Nephron progenitor cell (in vitro differentiated cells): ENCODE data around the gene DNPEP.
A peak's percentile ranks its signal among the peaks of the same experiment; 100 is the strongest.

ENCODE experiments used
- DNase-seq: peaks from one replicate; pipeline ENCODE4 v3.0.0; 2021
- H3K27ac Mint-ChIP-seq: 2 replicates; pipeline ENCODE4 v1.8.0; 2021; ENCODE audit warnings: mild to moderate bottlenecking, moderate library complexity, mixed read lengths
- H3K27me3 Mint-ChIP-seq: 2 replicates; pipeline ENCODE4 v1.8.0; 2021; ENCODE audit warnings: mild to moderate bottlenecking, low read depth, mixed read lengths; ENCODE audit not compliant: poor library complexity
- H3K36me3 Mint-ChIP-seq: 2 replicates; pipeline ENCODE4 v1.8.0; 2021; ENCODE audit warnings: low read depth, mixed read lengths
- H3K4me1 Mint-ChIP-seq: 2 replicates; pipeline ENCODE4 v1.8.0; 2021; ENCODE audit warnings: mixed read lengths
- H3K4me3 Mint-ChIP-seq: 2 replicates; pipeline ENCODE4 v1.8.0; 2021; ENCODE audit warnings: mild to moderate bottlenecking, moderate library complexity, mixed read lengths
- H3K9me3 Mint-ChIP-seq: 2 replicates; pipeline ENCODE4 v1.8.0; 2021; ENCODE audit warnings: mild to moderate bottlenecking, moderate library complexity, mixed read lengths
- TF ChIP-seq, protein P1 (sequence below): fragments of 200-600 bp; sonication (generic); IDR thresholded peaks from 2 replicates; pipeline ENCODE4 v1.5.0; 2021; ENCODE audit warnings: antibody characterized with exemption

The DNPEP gene

DNA sequence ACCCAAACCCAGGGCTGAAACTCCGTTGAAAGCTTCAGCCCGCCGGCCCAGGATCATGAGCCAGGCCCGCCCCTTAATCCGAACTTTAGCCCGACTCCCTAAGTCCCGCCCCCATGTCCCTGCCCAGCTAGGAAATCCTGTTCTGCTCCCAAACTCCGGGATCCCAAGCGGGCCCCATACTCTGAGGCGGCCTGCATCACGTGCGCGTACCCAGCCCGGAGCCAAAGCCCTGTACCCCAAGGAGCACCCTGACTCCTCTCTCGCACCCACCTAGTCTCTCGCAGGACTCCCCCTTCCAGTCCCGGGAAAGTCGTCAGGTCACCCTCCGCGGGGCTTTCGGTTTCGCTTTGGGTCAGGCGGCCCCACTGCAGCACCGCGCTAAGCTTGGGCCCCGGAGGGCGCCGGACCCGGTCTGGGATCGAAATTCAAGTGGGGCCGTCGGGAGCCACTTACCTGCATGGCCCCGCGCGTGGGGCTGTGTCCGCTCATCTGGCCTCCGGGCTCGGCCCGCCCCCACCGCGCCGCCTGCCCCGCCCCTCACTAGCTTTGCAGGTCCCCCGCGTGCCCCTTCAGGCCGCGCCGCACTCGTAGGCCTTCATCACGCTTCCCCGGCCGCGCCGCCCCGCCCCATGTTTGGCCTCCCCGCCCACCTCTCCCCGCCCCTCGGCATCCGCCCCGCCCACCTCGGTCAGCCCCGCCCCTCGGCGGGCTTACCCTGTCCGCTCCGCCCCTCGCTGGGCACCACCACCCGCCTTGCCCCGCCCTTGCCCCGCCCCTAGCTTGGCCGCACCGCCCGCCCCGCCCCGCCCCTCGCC is at the start of gene DNPEP:
Gene DNPEP, minus strand, starts transcription at position 607 of the 815 bp plus-strand sequence. Its CDS starts 118 bp downstream, at position 489.
- DNase-seq = peak; percentile 97
- Mint-ChIP-seq H3K27ac (peak within 1 kb of the TSS; percentile 92), H3K27me3 (peaks cover 20% of the 10 kb centered on the region), H3K4me1 (peaks cover 21% of the 10 kb centered on the region), H3K36me3 (peaks cover 25% of the 10 kb centered on the region), H3K9me3 (peaks cover 13% of the 10 kb centered on the region), H3K4me3 (peak within 1 kb of the TSS; percentile 93)
- TF ChIP-seq, protein P1, sequence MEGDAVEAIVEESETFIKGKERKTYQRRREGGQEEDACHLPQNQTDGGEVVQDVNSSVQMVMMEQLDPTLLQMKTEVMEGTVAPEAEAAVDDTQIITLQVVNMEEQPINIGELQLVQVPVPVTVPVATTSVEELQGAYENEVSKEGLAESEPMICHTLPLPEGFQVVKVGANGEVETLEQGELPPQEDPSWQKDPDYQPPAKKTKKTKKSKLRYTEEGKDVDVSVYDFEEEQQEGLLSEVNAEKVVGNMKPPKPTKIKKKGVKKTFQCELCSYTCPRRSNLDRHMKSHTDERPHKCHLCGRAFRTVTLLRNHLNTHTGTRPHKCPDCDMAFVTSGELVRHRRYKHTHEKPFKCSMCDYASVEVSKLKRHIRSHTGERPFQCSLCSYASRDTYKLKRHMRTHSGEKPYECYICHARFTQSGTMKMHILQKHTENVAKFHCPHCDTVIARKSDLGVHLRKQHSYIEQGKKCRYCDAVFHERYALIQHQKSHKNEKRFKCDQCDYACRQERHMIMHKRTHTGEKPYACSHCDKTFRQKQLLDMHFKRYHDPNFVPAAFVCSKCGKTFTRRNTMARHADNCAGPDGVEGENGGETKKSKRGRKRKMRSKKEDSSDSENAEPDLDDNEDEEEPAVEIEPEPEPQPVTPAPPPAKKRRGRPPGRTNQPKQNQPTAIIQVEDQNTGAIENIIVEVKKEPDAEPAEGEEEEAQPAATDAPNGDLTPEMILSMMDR = no peak

DNA sequence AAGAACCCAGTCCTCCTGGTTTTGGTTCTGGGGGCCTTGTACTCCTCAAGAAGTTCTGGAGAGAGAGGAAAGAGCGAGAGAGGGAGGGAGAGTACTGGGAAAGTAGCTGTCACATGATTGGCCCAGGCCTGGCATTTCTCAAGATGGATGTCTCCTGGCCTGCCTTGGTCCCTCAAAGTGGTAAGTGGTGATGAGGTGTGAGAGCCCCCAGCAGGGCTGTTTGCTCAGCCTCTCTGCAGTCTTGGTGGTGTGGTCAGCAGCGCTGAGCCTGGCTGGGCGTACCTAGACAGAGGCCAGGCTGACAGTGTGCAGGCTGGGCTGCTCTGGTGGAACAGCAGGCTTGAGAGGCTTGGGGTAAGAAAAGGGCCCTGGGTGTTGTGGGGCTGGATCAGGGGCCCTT is 49.4 kb upstream of the DNPEP start:
- TF ChIP-seq, protein P1 = no peak
- no peak overlapping the region for H3K4me3 Mint-ChIP-seq
- H3K4me1 Mint-ChIP-seq = peaks cover 22% of the 10 kb centered on the region
- H3K36me3 Mint-ChIP-seq = no peaks in the 10 kb centered on the region
- no peak overlapping the region for H3K27ac Mint-ChIP-seq
- H3K27me3 Mint-ChIP-seq = peaks cover 29% of the 10 kb centered on the region
- no peak for DNase-seq
- no peaks in the 10 kb centered on the region for H3K9me3 Mint-ChIP-seq

DNA sequence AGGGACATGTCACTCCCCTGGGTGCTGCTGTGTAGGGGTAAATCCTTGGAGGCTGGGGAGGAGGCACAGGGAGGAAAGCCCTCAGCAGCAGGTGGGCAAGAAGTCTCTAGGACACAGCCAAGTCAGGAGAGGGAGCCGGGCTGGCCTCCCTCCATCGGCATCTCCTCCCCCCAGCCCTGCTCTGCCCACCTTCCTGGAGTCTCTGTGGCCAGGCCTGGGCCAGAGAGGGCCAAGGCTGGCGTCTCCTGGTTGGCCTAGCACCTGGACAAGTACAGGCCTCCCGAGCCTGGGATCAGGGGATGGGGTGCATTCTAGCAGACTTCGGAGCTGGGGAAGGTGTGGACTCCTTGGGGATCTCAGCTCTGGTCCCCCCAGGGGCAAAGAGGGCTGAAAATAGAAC is 48.8 kb upstream of the DNPEP start:
- no peak overlapping the region for H3K27ac Mint-ChIP-seq
- DNase-seq = no peak
- H3K4me3 Mint-ChIP-seq = no peak overlapping the region
- H3K9me3 Mint-ChIP-seq = no peaks in the 10 kb centered on the region
- H3K4me1 Mint-ChIP-seq = peaks cover 22% of the 10 kb centered on the region
- peaks cover 28% of the 10 kb centered on the region for H3K27me3 Mint-ChIP-seq
- H3K36me3 Mint-ChIP-seq = no peaks in the 10 kb centered on the region
- TF ChIP-seq, protein P1 = no peak

DNA sequence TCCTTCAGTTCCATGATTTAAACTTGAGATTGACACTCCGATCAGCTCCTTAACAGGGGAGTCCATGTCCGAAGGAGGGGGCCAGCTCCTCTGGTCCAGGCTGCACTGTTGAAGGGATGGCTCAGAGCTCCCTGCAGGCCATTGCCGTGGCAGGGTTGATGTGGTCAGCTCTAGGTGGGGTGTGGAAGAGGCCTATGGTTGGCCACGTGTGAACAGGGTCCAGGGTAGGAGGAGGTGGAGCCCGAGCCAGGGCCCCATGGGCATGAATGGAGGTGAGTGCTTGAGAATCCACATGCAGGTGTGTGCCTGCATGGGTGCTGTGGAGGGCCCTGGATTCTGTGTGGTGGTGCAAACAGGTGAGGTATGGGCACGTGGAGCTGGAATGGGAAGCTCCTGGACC is 48.0 kb upstream of the DNPEP start:
- Mint-ChIP-seq H3K4me1 (peaks cover 21% of the 10 kb centered on the region), H3K4me3 (no peak overlapping the region), H3K9me3 (no peaks in the 10 kb centered on the region), H3K27me3 (peaks cover 22% of the 10 kb centered on the region), H3K36me3 (no peaks in the 10 kb centered on the region), H3K27ac (no peak overlapping the region)
- TF ChIP-seq, protein P1 = no peak
- no peak for DNase-seq

DNA sequence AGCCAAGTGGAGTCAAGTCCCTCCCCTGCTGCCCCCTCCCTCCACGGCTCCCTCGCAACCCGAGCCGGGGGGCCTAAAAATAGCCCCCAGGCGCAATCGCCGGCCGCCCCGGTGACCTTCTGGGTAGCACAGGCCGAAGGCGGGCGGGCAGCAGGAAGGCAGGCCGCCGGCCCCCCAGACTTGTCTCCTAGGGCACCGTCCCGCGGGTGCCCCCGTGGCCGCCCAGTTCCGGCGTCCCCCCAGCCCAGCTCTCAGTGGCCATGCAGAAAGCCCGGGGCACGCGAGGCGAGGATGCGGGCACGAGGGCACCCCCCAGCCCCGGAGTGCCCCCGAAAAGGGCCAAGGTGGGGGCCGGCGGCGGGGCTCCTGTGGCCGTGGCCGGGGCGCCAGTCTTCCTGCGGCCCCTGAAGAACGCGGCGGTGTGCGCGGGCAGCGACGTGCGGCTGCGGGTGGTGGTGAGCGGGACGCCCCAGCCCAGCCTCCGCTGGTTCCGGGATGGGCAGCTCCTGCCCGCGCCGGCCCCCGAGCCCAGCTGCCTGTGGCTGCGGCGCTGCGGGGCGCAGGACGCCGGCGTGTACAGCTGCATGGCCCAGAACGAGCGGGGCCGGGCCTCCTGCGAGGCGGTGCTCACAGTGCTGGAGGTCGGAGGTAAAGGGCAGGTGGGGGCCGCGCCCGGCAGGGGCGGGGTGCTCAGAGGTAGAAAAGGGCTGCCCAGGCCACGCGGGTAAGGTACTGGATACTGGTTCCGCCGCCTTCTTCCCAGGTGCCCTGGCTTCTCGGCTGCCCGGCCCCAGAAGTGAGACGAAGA is 47.2 kb upstream of the DNPEP start, which contains the start of gene SPEG:
Gene SPEG, plus strand, starts transcription at position 126 of the 808 bp plus-strand sequence. Its CDS starts 135 bp downstream, at position 261.
- H3K27ac Mint-ChIP-seq = no peak within 1 kb of the TSS
- TF ChIP-seq, protein P1 = no peak
- H3K27me3 Mint-ChIP-seq = peaks cover 20% of the 10 kb centered on the region
- H3K36me3 Mint-ChIP-seq = no peaks in the 10 kb centered on the region
- H3K4me1 Mint-ChIP-seq = peaks cover 19% of the 10 kb centered on the region
- peak within 1 kb of the TSS; percentile 29 for H3K4me3 Mint-ChIP-seq
- DNase-seq = no peak
- no peaks in the 10 kb centered on the region for H3K9me3 Mint-ChIP-seq
